ENCODE measurements around the gene TRMO.

GRCh38 chr9:97940741-97941140 lies 18.4 kb upstream of the TRMO start:
- TF ChIP-seq, protein P1, sequence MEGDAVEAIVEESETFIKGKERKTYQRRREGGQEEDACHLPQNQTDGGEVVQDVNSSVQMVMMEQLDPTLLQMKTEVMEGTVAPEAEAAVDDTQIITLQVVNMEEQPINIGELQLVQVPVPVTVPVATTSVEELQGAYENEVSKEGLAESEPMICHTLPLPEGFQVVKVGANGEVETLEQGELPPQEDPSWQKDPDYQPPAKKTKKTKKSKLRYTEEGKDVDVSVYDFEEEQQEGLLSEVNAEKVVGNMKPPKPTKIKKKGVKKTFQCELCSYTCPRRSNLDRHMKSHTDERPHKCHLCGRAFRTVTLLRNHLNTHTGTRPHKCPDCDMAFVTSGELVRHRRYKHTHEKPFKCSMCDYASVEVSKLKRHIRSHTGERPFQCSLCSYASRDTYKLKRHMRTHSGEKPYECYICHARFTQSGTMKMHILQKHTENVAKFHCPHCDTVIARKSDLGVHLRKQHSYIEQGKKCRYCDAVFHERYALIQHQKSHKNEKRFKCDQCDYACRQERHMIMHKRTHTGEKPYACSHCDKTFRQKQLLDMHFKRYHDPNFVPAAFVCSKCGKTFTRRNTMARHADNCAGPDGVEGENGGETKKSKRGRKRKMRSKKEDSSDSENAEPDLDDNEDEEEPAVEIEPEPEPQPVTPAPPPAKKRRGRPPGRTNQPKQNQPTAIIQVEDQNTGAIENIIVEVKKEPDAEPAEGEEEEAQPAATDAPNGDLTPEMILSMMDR (IDR thresholded peaks at IDR 0.05; ENCODE audit: insufficient read depth, low read length): no peak
- TF ChIP-seq GABPA (IDR thresholded peaks at IDR 0.05; ENCODE audit: low read depth) (no peak), POLR2AphosphoS5 (IDR thresholded peaks at IDR 0.05; ENCODE audit: low read depth) (no peak), REST (IDR thresholded peaks at IDR 0.05; ENCODE audit: insufficient replicate concordance, low read depth) (no peak)
